ENCODE data around the gene RNF169.
"Not testable (repeated sequence)": the region's sequence is repeated elsewhere in the genome, so short reads cannot be mapped to it uniquely, and the experiment has no call there.

The RNF169 gene

GRCh38 chr11:74820763-74821162 is 72.1 kb downstream of the RNF169 start:
- no peak for TF ChIP-seq CTCF (IDR thresholded peaks at IDR 0.05; ENCODE audit: control extremely low read depth, extremely low read depth, low read depth, missing control alignments)
- POLR2A ChIA-PET = no interaction called here
- CTCF ChIA-PET = interaction anchor here (1.2 kb wide), 1 partner anchor 12 kb away, joined by 3 read pairs; no protein-coding TSS in a partner anchor
- no peak for DNase-seq (ENCODE audit: extremely low spot score)

GRCh38 chr11:74822170-74822569 is 73.5 kb downstream of the RNF169 start:
- no peak for TF ChIP-seq CTCF (IDR thresholded peaks at IDR 0.05; ENCODE audit: control extremely low read depth, extremely low read depth, low read depth, missing control alignments)
- CTCF ChIA-PET = interaction anchor here (1.2 to 1.5 kb wide), 5 partner anchors 9 to 120 kb away, joined by 3 to 4 read pairs (median 4); no protein-coding TSS in a partner anchor
- POLR2A ChIA-PET = no interaction called here
- DNase-seq (ENCODE audit: extremely low spot score) = no peak

GRCh38 chr11:74824285-74824982 is 75.8 kb downstream of the RNF169 start:
- ChIA-PET CTCF (interaction anchor here (1.2 to 1.5 kb wide), 2 partner anchors 8 to 69 kb away, joined by 3 to 4 read pairs; no protein-coding TSS in a partner anchor), POLR2A (no interaction called here)
- TF ChIP-seq CTCF (IDR thresholded peaks at IDR 0.05; ENCODE audit: control extremely low read depth, extremely low read depth, low read depth, missing control alignments) = no peak
- DNase-seq (ENCODE audit: extremely low spot score) = no peak

DNA sequence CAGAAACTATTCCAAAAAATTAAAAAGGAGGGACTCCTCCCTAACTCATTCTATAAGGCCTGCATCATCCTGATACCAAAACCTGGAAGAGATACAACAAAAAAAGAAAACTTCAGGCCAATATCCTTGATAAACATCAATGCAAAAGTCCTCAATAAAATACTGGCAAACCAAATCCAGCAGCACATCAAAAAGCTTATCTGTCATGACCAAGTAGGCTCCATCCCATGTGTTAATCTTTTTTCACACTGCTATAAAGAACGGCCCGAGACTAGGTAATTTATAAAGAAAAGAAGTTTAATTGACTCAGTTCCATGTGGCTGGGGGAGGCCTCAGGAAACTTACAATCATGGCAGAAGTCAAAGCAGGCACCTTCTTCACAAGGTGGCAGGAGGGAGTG is 76.9 kb downstream of the RNF169 start:
- POLR2A ChIA-PET; CTCF ChIA-PET; DNase-seq (ENCODE audit: extremely low spot score): not testable (repeated sequence)

DNA sequence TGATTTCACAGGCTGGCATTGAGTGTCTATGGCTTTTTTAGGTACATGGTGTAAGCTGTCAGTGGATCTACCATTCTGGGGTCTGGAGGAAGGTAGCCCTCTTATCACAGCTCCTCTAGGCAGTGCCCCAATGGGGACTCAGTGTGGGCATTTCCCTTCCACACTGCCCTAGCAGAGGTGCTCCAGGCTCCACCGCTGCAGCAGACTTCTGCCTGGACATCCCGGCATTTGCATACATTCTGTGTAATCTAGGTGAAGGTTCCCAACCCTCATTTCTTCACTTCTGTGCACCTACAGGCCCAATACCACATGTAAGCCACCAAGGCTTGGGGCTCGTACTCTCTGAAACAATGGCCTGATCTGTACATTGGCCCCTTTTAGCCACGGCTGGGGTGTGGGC is 78.3 kb downstream of the RNF169 start:
- POLR2A ChIA-PET = no interaction called here

GRCh38 chr11:74837191-74837590 is 88.5 kb downstream of the RNF169 start:
- CTCF ChIA-PET = interaction anchor here (1.6 kb wide), 1 partner anchor 15 kb away, joined by 6 read pairs; no protein-coding TSS in a partner anchor
- DNase-seq (ENCODE audit: extremely low spot score) = no peak
- POLR2A ChIA-PET = no interaction called here
- TF ChIP-seq CTCF (IDR thresholded peaks at IDR 0.05; ENCODE audit: control extremely low read depth, extremely low read depth, low read depth, missing control alignments) = no peak

More for the DNA sequence above, 78.3 kb downstream of the RNF169 start:
- TF ChIP-seq CTCF (IDR thresholded peaks at IDR 0.05; ENCODE audit: control extremely low read depth, extremely low read depth, low read depth, missing control alignments) = no peak
- no peak for DNase-seq (ENCODE audit: extremely low spot score)
- CTCF ChIA-PET = no interaction called here

GRCh38 chr11:74838188-74838587 is 89.5 kb downstream of the RNF169 start:
- no peak for DNase-seq (ENCODE audit: extremely low spot score)
- TF ChIP-seq CTCF (IDR thresholded peaks at IDR 0.05; ENCODE audit: control extremely low read depth, extremely low read depth, low read depth, missing control alignments) = no peak
- ChIA-PET POLR2A (no interaction called here), CTCF (interaction anchor here (1.6 to 2.1 kb wide), 2 partner anchors 14 to 33 kb away, joined by 5 to 6 read pairs; no protein-coding TSS in a partner anchor)

Measured in GM10248 (cell line).